ENCODE measurements around the gene TNRC18.

The TNRC18 gene

DNA sequence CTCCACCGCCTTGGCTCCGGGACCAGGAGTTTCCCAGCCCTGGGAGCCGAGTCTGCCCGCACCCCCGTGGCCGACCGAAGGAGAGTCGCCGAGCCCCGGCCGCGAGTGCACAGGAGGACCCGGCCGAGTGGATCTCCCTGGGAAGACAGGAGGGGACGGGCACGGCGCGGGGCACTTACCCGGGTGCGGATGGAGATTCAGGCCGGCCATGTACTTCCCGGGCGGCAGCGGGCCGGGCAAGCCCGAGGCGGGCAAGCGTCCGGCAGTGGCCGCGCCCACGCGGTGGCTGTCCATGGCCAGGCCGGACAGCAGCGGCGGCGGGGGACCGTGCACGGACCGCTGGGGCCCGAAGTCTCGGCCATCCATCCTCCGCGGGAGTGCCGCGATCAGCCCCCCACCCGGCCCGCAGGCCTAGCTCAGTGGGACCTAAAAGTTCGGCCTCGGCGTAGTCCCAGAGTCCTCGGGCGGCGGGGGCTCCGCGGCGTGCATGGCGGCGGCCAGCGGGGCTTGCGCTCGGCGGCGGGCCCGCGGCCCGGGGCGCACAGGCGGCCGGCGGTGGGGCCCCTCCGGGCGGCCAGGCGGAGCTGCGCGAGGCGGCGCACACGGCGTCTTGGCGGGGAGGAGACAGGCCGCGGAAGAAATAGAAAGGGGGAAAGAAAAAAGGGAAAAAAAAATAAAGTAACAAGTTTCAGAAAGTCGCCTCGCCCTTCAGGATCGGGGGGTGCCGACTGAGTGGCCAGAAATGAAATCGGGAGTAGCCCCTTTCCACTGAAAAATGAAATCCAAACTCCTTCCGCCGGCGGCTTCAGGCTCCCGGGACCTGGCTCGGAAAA is 2.5 kb downstream of the TNRC18 start:
- peaks cover 5% of the 10 kb centered on the region for H3K27me3 ChIP-seq (ENCODE audit: insufficient read depth, low read length, poor library complexity, severe bottlenecking)
- no peaks in the 10 kb centered on the region for H3K36me3 ChIP-seq (ENCODE audit: insufficient read depth, low read length)
- H3F3A ChIP-seq (ENCODE audit: low read depth) = no peaks in the 10 kb centered on the region
- peaks cover 95% of the 10 kb centered on the region for H3K79me2 ChIP-seq (ENCODE audit: insufficient read depth, low read length)
- no peaks in the 10 kb centered on the region for H3K9me2 ChIP-seq (replicated peaks; ENCODE audit: low read depth, low read length)
- peak overlapping the region; percentile 84 for H3K4me2 ChIP-seq (ENCODE audit: low read depth, low read length, poor library complexity, severe bottlenecking)
- H3K4me3 ChIP-seq (ENCODE audit: low read length, poor library complexity, severe bottlenecking) = peak overlapping the region; percentile 98
- peaks cover 32% of the 10 kb centered on the region for H3K4me1 ChIP-seq (ENCODE audit: insufficient read depth, low read length, poor library complexity, severe bottlenecking)
- H4K20me1 ChIP-seq (ENCODE audit: insufficient read depth, low read length, poor library complexity, severe bottlenecking) = peaks cover 55% of the 10 kb centered on the region
- no peak for TF ChIP-seq EZH2phosphoT487 (IDR thresholded peaks at IDR 0.05; ENCODE audit: borderline replicate concordance)
- TF ChIP-seq, protein P1, sequence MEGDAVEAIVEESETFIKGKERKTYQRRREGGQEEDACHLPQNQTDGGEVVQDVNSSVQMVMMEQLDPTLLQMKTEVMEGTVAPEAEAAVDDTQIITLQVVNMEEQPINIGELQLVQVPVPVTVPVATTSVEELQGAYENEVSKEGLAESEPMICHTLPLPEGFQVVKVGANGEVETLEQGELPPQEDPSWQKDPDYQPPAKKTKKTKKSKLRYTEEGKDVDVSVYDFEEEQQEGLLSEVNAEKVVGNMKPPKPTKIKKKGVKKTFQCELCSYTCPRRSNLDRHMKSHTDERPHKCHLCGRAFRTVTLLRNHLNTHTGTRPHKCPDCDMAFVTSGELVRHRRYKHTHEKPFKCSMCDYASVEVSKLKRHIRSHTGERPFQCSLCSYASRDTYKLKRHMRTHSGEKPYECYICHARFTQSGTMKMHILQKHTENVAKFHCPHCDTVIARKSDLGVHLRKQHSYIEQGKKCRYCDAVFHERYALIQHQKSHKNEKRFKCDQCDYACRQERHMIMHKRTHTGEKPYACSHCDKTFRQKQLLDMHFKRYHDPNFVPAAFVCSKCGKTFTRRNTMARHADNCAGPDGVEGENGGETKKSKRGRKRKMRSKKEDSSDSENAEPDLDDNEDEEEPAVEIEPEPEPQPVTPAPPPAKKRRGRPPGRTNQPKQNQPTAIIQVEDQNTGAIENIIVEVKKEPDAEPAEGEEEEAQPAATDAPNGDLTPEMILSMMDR (conservative IDR thresholded peaks at IDR 0.05; ENCODE audit: low read length) = no peak
- H2AFZ ChIP-seq (ENCODE audit: low read length) = no peak overlapping the region
- peak overlapping the region; percentile 99 for H3K9ac ChIP-seq (ENCODE audit: low read depth, low read length, poor library complexity, severe bottlenecking)
- H3K9me3 ChIP-seq (ENCODE audit: insufficient read depth, low read depth, low read length) = no peaks in the 10 kb centered on the region

DNA sequence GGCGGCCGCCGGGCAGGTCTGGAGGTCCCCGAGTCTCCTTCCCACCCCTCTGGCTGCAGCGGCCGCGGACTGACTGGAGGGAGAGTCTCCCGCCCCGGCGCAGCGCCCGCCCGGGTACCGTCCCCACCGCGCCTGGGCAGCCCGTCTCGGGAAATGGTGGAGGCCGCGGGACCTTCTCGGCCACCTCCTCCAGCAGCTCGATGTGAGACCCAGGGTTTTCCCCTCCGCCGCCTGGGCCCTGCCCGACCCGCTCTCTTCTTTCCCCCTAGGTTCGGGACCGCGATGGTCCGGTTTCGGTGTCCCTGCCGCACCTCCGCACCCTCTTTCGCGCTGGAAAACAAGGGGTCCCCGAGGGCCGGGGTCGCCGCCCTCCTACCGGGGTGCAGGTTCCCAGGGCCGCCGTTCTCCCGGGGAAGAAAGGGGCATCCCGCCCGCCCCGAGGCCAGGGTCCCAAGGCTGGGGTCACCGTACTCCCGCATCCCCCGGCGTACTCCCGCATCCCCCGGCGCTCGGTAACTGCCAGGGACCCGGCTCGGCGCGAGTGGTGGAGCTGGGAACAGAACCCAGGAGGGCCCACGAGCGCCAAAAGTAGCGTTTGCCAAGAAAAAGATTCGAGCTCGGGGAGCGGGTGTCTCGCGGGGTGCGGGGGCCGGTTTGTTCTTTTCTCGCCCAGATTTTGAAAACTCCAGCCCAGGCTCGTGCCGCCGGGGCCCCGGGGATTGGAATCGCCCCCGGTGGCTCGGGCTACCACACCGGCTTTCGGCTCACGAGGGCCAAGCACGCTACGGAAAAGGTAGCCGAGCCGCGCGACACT is 3.4 kb downstream of the TNRC18 start:
- Histone ChIP-seq H3K4me1 (ENCODE audit: insufficient read depth, low read length, poor library complexity, severe bottlenecking) (peaks cover 31% of the 10 kb centered on the region), H3K27me3 (ENCODE audit: insufficient read depth, low read length, poor library complexity, severe bottlenecking) (peaks cover 5% of the 10 kb centered on the region), H3K9me3 (ENCODE audit: insufficient read depth, low read depth, low read length) (no peaks in the 10 kb centered on the region), H3K9ac (ENCODE audit: low read depth, low read length, poor library complexity, severe bottlenecking) (peak overlapping the region; percentile 99), H3K36me3 (ENCODE audit: insufficient read depth, low read length) (no peaks in the 10 kb centered on the region), H3K4me2 (ENCODE audit: low read depth, low read length, poor library complexity, severe bottlenecking) (peak overlapping the region; percentile 82), H3F3A (ENCODE audit: low read depth) (no peaks in the 10 kb centered on the region), H3K9me2 (replicated peaks; ENCODE audit: low read depth, low read length) (no peaks in the 10 kb centered on the region), H3K79me2 (ENCODE audit: insufficient read depth, low read length) (peaks cover 95% of the 10 kb centered on the region), H4K20me1 (ENCODE audit: insufficient read depth, low read length, poor library complexity, severe bottlenecking) (peaks cover 55% of the 10 kb centered on the region), H3K4me3 (ENCODE audit: low read length, poor library complexity, severe bottlenecking) (peak overlapping the region; percentile 98), H2AFZ (ENCODE audit: low read length) (no peak overlapping the region)
- no peak for TF ChIP-seq EZH2phosphoT487 (IDR thresholded peaks at IDR 0.05; ENCODE audit: borderline replicate concordance)
- TF ChIP-seq, protein P1 (conservative IDR thresholded peaks at IDR 0.05; ENCODE audit: low read length) = no peak

DNA sequence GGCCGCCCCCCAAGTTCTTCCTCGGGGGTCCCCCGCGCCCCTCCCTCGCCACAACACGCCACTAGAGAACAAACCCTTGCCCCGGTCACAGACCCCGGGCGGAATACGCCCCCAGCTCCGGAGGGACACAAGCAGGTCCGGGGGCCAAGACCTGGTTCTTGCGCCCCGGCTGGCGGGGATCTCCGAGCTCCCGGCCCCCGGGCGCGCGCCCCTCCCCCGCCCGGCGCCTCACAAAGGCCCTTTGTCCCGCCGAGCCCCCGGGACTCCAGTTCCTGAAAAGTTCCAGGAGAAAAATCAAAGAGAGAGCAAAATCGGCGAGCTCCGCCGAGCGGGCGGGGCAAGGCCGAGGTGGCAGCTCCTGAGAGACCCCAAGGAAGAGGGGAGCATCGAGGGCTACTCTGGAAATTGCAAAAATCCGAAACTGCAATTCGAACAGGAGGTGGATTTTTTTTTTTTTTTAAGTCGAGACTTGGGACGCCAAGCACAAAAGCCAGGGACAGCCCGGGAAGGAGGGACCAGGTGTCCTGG is 4.0 kb downstream of the TNRC18 start:
- Histone ChIP-seq H3K4me2 (ENCODE audit: low read depth, low read length, poor library complexity, severe bottlenecking) (peak overlapping the region; percentile 82), H4K20me1 (ENCODE audit: insufficient read depth, low read length, poor library complexity, severe bottlenecking) (peaks cover 55% of the 10 kb centered on the region), H3K4me3 (ENCODE audit: low read length, poor library complexity, severe bottlenecking) (peak overlapping the region; percentile 98), H3K79me2 (ENCODE audit: insufficient read depth, low read length) (peaks cover 95% of the 10 kb centered on the region), H3K9me2 (replicated peaks; ENCODE audit: low read depth, low read length) (no peaks in the 10 kb centered on the region), H3K27me3 (ENCODE audit: insufficient read depth, low read length, poor library complexity, severe bottlenecking) (peaks cover 5% of the 10 kb centered on the region), H2AFZ (ENCODE audit: low read length) (no peak overlapping the region), H3K4me1 (ENCODE audit: insufficient read depth, low read length, poor library complexity, severe bottlenecking) (peaks cover 30% of the 10 kb centered on the region), H3K9ac (ENCODE audit: low read depth, low read length, poor library complexity, severe bottlenecking) (peak overlapping the region; percentile 99), H3K9me3 (ENCODE audit: insufficient read depth, low read depth, low read length) (no peaks in the 10 kb centered on the region), H3F3A (ENCODE audit: low read depth) (peaks cover 2% of the 10 kb centered on the region), H3K36me3 (ENCODE audit: insufficient read depth, low read length) (no peaks in the 10 kb centered on the region)
- no peak for TF ChIP-seq EZH2phosphoT487 (IDR thresholded peaks at IDR 0.05; ENCODE audit: borderline replicate concordance)
- TF ChIP-seq, protein P1 (conservative IDR thresholded peaks at IDR 0.05; ENCODE audit: low read length) = no peak
